Activated naive CD8-positive, alpha-beta T cell treated with anti-CD3 and anti-CD28 coated beads for 36 hours (primary cell): Measurements from ENCODE around the gene PPP2R1B. TPM values are rescaled to one million over a fixed set of nuclear protein-coding genes. Genes with fewer than 3 reads are reported as not detected.
"Not testable (repeated sequence)": the region's sequence is repeated elsewhere in the genome, so short reads cannot be mapped to it uniquely, and the experiment has no call there.

ENCODE experiments used
- DNase-seq: peaks from one replicate; pipeline ENCODE4 v3.0.0; 2021
- H3K27ac Mint-ChIP-seq: one replicate; pipeline ENCODE4 v1.8.0; 2022; ENCODE audit warnings: mild to moderate bottlenecking, moderate library complexity, mixed read lengths
- H3K27me3 Mint-ChIP-seq: one replicate; pipeline ENCODE4 v1.8.0; 2022; ENCODE audit warnings: mild to moderate bottlenecking, mixed read lengths
- H3K36me3 Mint-ChIP-seq: one replicate; pipeline ENCODE4 v1.8.0; 2021; ENCODE audit warnings: mild to moderate bottlenecking, mixed read lengths
- H3K4me1 Mint-ChIP-seq: one replicate; pipeline ENCODE4 v1.8.0; 2021; ENCODE audit warnings: mixed read lengths
- H3K4me3 Mint-ChIP-seq: one replicate; pipeline ENCODE4 v1.8.0; 2022; ENCODE audit warnings: mild to moderate bottlenecking, moderate library complexity, mixed read lengths
- H3K9me3 Mint-ChIP-seq: one replicate; pipeline ENCODE4 v1.8.0; 2022; ENCODE audit warnings: mixed read lengths
- total RNA-seq, 2 experiments: library from RNA; stranded (reverse); gene quantifications; one replicate each; pipeline ENCODE4 v1.2.3, GENCODE V29; 2021

PPP2R1B gene
- total RNA-seq, 2 experiments from 2014 or later = 53.0 to 57.6 TPM

DNA sequence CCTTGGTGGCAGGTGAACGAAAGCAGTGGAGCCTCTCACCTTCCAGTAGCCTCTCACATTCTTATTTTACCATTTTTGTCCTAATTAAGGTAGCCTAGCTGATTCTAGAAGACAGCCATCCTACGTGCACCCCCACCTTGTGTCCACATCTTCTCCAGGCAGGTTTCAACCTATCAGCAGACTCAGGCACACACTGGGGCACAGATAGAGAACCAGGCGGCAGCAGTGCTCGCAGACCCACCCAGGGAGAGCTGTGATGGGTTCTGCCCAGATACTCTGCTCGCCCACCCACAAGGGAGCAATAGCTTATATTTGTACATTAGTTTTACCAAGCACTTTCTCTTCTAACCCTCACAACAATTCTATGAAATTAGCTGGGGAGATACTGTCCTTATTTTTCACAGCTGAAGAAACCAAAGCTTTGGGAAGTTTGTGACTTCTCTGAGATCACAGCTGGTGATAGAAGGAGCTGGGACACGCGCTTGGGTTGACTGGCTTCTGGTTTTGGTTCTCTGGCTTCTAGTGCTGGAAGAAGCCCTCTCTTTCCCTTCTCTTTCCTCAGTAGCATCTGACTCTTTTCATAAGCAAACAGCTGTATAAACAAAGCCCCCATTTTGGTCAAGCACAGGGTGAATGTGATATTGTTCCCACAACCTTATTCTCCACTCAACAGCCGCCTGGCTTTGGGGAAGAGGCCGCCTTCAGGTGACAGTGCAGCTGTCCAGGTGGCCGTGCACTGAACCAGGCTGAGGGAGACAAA is 36.9 kb downstream of the PPP2R1B start:
- H3K36me3 Mint-ChIP-seq = no peaks in the 10 kb centered on the region
- H3K27ac Mint-ChIP-seq = no peak overlapping the region
- no peaks in the 10 kb centered on the region for H3K9me3 Mint-ChIP-seq
- DNase-seq = no peak
- H3K27me3 Mint-ChIP-seq = no peaks in the 10 kb centered on the region
- no peaks in the 10 kb centered on the region for H3K4me1 Mint-ChIP-seq
- no peak overlapping the region for H3K4me3 Mint-ChIP-seq

DNA sequence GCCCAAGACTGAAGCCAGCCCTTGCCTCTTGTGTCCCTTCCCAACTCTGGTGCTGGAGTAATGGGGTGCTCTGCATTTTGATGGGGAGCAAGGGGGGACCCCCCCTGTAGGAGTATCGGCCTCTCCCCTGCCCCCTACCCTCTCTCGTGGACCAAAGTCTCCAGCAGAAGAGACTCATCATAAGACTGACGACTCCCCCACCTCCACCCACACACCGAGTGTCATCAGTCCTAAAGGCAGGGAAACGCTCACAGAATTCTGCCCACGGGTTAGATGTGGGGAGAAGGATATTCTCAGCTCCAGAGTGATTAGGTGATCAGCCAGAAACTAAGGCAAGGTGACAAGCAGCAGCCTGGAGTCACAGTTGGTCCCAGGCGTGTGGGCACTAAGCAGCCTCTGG is 38.8 kb downstream of the PPP2R1B start:
- no peaks in the 10 kb centered on the region for H3K4me1 Mint-ChIP-seq
- H3K36me3 Mint-ChIP-seq = peaks cover 2% of the 10 kb centered on the region
- no peaks in the 10 kb centered on the region for H3K27me3 Mint-ChIP-seq
- H3K9me3 Mint-ChIP-seq = no peaks in the 10 kb centered on the region
- no peak overlapping the region for H3K4me3 Mint-ChIP-seq
- no peak overlapping the region for H3K27ac Mint-ChIP-seq
- no peak for DNase-seq

DNA sequence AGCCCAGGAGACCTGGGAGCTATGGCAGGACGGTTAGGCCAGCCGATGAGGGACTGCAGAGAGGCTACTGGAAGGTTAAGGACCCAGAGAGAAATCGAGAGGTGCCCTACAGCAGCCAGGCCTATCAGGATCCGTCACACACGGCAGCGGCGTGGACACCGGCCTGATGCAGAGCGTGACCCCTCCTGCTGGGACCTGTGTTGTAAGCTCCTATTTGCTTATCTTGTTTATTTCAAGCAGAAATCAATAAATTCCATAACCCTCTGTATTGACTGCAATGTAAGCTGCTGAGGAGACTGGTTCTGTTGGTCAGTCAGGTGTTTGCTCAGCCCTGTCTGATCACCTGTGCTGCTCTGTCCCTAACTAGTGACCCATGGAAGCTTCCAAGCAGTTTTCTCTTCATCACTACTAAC is 39.9 kb downstream of the PPP2R1B start:
- no peak overlapping the region for H3K27ac Mint-ChIP-seq
- no peak for DNase-seq
- H3K27me3 Mint-ChIP-seq = no peaks in the 10 kb centered on the region
- H3K9me3 Mint-ChIP-seq = no peaks in the 10 kb centered on the region
- peaks cover 2% of the 10 kb centered on the region for H3K36me3 Mint-ChIP-seq
- no peak overlapping the region for H3K4me3 Mint-ChIP-seq
- no peaks in the 10 kb centered on the region for H3K4me1 Mint-ChIP-seq

DNA sequence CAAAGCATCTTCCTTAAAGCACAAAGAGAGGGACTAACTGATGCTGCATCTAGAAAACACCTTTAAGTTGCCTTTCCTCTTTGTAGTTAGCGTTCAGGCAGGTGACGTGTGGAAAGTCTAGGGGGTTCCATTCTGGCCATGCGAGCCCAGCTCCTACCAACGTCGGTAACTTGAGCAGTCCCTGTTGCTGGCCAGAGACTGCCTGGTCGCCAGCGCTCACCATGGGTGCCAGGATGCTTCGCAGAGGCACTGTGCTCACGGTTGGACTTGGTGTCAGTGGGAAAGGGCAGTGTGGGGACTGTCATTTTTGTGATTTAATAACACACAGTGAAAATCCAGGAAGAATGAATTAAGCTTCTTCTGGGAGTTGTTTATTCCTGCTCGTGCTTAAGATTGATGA is 40.6 kb downstream of the PPP2R1B start:
- H3K27ac Mint-ChIP-seq = no peak overlapping the region
- H3K4me1 Mint-ChIP-seq = no peaks in the 10 kb centered on the region
- H3K27me3 Mint-ChIP-seq = no peaks in the 10 kb centered on the region
- no peak overlapping the region for H3K4me3 Mint-ChIP-seq
- no peak for DNase-seq
- H3K36me3 Mint-ChIP-seq = peaks cover 2% of the 10 kb centered on the region
- no peaks in the 10 kb centered on the region for H3K9me3 Mint-ChIP-seq

GRCh38 chr11:111724615-111725129 is 41.5 kb downstream of the PPP2R1B start:
- Mint-ChIP-seq H3K9me3 (no peaks in the 10 kb centered on the region), H3K36me3 (peaks cover 2% of the 10 kb centered on the region), H3K27me3 (no peaks in the 10 kb centered on the region), H3K27ac (no peak overlapping the region), H3K4me1 (no peaks in the 10 kb centered on the region), H3K4me3 (no peak overlapping the region)
- no peak for DNase-seq

DNA sequence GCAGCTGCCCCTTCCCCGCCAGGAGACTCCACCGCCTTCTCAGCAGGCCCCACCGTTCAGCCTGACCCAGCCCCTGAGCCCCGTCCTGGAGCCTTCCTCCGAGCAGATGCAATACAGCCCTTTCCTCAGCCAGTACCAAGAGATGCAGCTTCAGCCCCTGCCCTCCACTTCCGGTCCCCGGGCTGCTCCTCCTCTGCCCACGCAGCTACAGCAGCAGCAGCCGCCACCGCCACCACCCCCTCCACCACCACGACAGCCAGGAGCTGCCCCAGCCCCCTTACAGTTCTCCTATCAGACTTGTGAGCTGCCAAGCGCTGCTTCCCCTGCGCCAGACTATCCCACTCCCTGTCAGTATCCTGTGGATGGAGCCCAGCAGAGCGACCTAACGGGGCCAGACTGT is 42.6 kb downstream of the PPP2R1B start:
- H3K27ac Mint-ChIP-seq = no peak overlapping the region
- no peak for DNase-seq
- peaks cover 2% of the 10 kb centered on the region for H3K36me3 Mint-ChIP-seq
- no peaks in the 10 kb centered on the region for H3K4me1 Mint-ChIP-seq
- no peaks in the 10 kb centered on the region for H3K9me3 Mint-ChIP-seq
- H3K4me3 Mint-ChIP-seq = no peak overlapping the region
- H3K27me3 Mint-ChIP-seq = no peaks in the 10 kb centered on the region

GRCh38 chr11:111722501-111722900 is 43.7 kb downstream of the PPP2R1B start:
- Mint-ChIP-seq H3K27me3 (no peaks in the 10 kb centered on the region), H3K4me1 (no peaks in the 10 kb centered on the region), H3K9me3 (no peaks in the 10 kb centered on the region), H3K27ac (no peak overlapping the region), H3K36me3 (peaks cover 2% of the 10 kb centered on the region), H3K4me3 (no peak overlapping the region)
- no peak for DNase-seq

DNA sequence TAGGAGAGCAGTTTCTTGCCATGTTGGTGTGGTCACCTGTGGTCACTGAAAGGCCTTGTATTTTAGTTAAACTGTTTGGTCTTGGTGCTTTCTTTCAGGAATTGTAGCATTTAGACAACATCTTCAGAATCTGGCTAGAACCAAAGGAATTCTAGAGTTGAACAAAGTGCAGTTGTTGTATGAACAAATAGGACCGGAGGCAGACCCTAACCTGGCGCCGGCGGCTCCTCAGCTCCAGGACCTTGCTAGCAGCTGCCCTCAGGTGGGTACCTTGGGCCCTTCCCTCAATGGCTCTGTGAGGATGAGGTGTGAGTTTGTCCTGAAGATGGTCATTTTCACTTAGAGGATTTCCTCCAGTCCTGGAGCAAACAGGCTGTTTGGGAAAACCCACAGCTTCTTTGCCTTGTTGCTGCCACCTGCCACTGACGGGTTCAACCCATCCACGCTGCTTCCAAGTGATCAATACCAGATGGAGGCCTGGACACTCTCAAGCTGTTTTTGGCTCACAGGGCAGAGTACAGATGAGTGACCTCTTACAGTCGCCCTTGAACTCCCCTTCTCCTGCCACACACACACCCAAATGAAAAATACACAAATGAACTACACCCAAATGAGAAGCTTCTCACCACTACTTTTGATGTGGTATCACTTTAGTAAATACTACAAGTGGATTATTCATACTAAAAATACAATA is 45.2 kb downstream of the PPP2R1B start:
- DNase-seq = no peak
- no peak overlapping the region for H3K27ac Mint-ChIP-seq
- peaks cover 2% of the 10 kb centered on the region for H3K36me3 Mint-ChIP-seq
- H3K4me1 Mint-ChIP-seq = no peaks in the 10 kb centered on the region
- no peaks in the 10 kb centered on the region for H3K27me3 Mint-ChIP-seq
- H3K4me3 Mint-ChIP-seq = no peak overlapping the region
- H3K9me3 Mint-ChIP-seq = no peaks in the 10 kb centered on the region

- Mint-ChIP-seq H3K4me3 (no peak overlapping the region), H3K4me1 (peaks cover 3% of the 10 kb centered on the region), H3K36me3 (peaks cover 2% of the 10 kb centered on the region), H3K27ac (no peak overlapping the region), H3K27me3 (no peaks in the 10 kb centered on the region), H3K9me3 (no peaks in the 10 kb centered on the region)
- no peak for DNase-seq
Observed at GRCh38 chr11:111719379-111719778, 46.8 kb downstream of the PPP2R1B start.

GRCh38 chr11:111718859-111719258 is 47.3 kb downstream of the PPP2R1B start:
- Mint-ChIP-seq H3K27ac (no peak overlapping the region), H3K27me3 (no peaks in the 10 kb centered on the region), H3K9me3 (no peaks in the 10 kb centered on the region), H3K36me3 (peaks cover 3% of the 10 kb centered on the region), H3K4me1 (peaks cover 3% of the 10 kb centered on the region), H3K4me3 (no peak overlapping the region)
- DNase-seq = no peak

DNA sequence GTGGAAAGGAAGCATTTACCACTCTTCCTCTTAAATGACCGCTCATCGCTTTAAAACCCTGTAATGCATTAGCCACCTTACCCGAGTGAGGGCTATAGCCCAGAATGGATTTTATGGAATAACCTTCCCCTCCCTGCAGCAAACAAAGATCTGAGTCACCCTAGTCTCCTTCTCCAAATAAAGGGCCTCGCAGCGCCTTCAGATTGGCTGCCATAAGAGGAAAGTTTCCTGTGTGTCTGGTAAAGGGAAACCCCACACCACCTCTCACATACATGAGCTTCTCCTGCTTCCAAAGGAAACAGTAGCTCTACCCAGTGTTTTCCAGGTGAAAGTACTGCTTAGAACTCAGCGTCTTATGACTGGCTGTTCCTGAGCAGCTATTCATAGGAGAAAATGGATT is 47.8 kb downstream of the PPP2R1B start:
- Mint-ChIP-seq H3K27ac (no peak overlapping the region), H3K36me3 (peaks cover 4% of the 10 kb centered on the region), H3K4me1 (peaks cover 3% of the 10 kb centered on the region), H3K9me3 (no peaks in the 10 kb centered on the region), H3K4me3 (no peak overlapping the region), H3K27me3 (no peaks in the 10 kb centered on the region)
- no peak for DNase-seq

DNA sequence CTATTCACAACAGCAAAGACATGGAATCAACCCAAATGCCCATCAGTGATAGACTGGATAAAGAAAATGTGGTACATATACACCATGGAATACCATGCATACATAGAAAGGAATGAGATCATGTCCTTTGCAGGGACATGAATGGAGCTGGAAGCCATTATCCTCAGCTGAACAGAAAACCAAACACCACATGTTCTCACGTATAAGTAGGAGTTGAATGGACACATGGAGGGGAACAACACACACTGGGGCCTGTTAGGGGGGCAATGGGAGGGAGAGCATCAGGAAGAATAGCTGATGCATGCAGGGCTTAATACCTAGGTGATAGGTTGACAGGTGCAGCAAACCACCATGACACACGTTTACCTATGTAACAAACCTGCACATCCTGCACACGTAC is 48.5 kb downstream of the PPP2R1B start:
- H3K27me3 Mint-ChIP-seq, H3K4me1 Mint-ChIP-seq, DNase-seq, H3K27ac Mint-ChIP-seq, H3K4me3 Mint-ChIP-seq, H3K36me3 Mint-ChIP-seq, H3K9me3 Mint-ChIP-seq: not testable (repeated sequence)

DNA sequence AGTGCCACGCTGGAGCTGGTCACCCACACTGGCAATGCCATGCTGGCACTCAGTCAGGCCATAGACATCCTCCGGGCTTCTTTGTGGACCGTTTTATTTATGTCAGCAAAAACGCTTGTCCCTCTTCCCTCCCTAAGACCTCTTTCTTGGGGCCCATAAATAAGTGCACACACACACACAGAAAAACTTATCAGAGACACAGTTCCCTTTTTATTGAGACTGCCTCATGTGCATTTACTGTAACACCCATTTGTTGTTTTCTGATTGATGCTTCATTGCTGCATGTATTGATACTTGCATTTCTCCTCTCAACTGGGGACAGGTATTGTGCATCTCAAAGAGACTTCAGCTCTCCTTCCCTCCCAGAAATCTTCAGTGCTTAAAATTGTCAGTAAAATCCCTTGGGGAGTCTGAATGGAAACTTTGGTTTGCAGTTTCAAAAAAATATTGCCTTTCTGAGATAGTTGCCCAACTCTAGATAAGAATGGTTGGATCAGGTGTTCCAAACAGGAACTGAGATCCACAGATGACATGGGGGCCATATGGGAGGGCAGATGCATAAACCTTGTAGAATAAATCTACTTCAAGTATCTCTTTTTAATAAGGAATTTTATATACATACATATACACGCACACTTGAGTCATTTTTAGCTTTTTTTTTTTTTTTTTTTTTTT is 50.9 kb downstream of the PPP2R1B start:
- H3K9me3 Mint-ChIP-seq = no peaks in the 10 kb centered on the region
- peaks cover 5% of the 10 kb centered on the region for H3K36me3 Mint-ChIP-seq
- H3K27me3 Mint-ChIP-seq = no peaks in the 10 kb centered on the region
- H3K27ac Mint-ChIP-seq = no peak overlapping the region
- DNase-seq = no peak
- peaks cover 3% of the 10 kb centered on the region for H3K4me1 Mint-ChIP-seq
- no peak overlapping the region for H3K4me3 Mint-ChIP-seq

DNA sequence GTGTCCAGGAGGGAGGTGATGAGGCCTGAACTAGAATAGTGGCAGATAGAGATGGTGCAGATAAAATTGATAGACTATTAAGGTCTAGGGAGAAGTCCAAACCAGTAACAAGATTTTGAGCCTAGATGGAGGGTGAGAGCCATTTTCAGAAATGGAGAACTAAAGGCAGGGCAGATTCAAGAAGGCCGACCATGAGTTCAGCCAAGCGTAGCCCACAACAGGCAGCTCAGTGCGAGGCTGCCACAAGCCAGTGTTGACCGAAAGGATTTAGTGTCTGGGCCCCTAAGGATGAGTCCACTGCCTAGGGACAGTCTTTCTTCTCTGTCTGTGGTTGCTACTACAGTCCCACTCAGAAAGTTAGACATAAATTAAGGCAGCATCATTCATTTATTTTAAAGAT is 51.7 kb downstream of the PPP2R1B start:
- no peak for DNase-seq
- Mint-ChIP-seq H3K27ac (no peak overlapping the region), H3K36me3 (peaks cover 5% of the 10 kb centered on the region), H3K9me3 (no peaks in the 10 kb centered on the region), H3K4me3 (no peak overlapping the region), H3K4me1 (peaks cover 3% of the 10 kb centered on the region), H3K27me3 (no peaks in the 10 kb centered on the region)

- DNase-seq = no peak
- Mint-ChIP-seq H3K4me3 (no peak overlapping the region), H3K36me3 (peaks cover 10% of the 10 kb centered on the region), H3K9me3 (no peaks in the 10 kb centered on the region), H3K27me3 (no peaks in the 10 kb centered on the region), H3K27ac (no peak overlapping the region), H3K4me1 (no peaks in the 10 kb centered on the region)
Observed at GRCh38 chr11:111707691-111708067, 58.5 kb downstream of the PPP2R1B start.
